H1 (cell line): ENCODE results near the gene MORC1. TPM values are rescaled to one million over a fixed set of nuclear protein-coding genes. Genes with fewer than 3 reads are reported as not detected.

Experiments
- CTCF ChIA-PET: fragments of 300-600 bp; sonication (Branson Sonifier 250); formaldehyde crosslinking; loops from one replicate; lab custom pipeline; 2021; ENCODE audit not compliant: partially characterized antibody; lab: Charles Lee
- POLR2A ChIA-PET: fragments of 300-600 bp; sonication (Branson Sonifier 250); formaldehyde crosslinking; loops from one replicate; lab custom pipeline; 2021; ENCODE audit warnings: inconsistent platforms; ENCODE audit not compliant: partially characterized antibody; lab: Charles Lee
- DNase-seq, 2 experiments: peaks; one replicate each; pipeline versions ENCODE4 v3.0.0 to v3.0.0-alpha.2; 2010 to 2022; ENCODE audit warnings: low spot score in 2 of 2, low read depth in 1 of 2, mixed read lengths in 1 of 2
- FAIRE-seq: peaks from 2 replicates; lab custom pipeline; 2011; peaks lifted over from hg19 to GRCh38; lab: Jason Lieb, UNC
- H2AFZ ChIP-seq: 2 replicates; pipeline ENCODE4 v1.8.1; 2012; ENCODE audit warnings: low read length, inconsistent platforms
- H2AK5ac ChIP-seq: 2 replicates; pipeline ENCODE4 v1.6.1; 2013; ENCODE audit warnings: low read depth, low read length
- H2BK120ac ChIP-seq: replicated peaks from 2 replicates; pipeline ENCODE3; 2013; ENCODE audit warnings: low read depth, low read length, inconsistent platforms
- H2BK12ac ChIP-seq: 2 replicates; pipeline ENCODE4 v1.6.1; 2013; ENCODE audit warnings: low read depth, low read length
- H2BK15ac ChIP-seq: 2 replicates; pipeline ENCODE4 v1.6.1; 2013; ENCODE audit warnings: low read length
- H2BK20ac ChIP-seq: 2 replicates; pipeline ENCODE4 v1.6.1; 2013; ENCODE audit warnings: low read length
- H2BK5ac ChIP-seq: 2 replicates; pipeline ENCODE4 v1.6.1; 2013; ENCODE audit warnings: low read depth, low read length
- H3K14ac ChIP-seq: 2 replicates; pipeline ENCODE4 v1.6.1; 2013; ENCODE audit warnings: inconsistent platforms; ENCODE audit not compliant: insufficient read length
- H3K18ac ChIP-seq: 2 replicates; pipeline ENCODE4 v1.6.1; 2013; ENCODE audit warnings: low read length; ENCODE audit errors: extremely low read depth
- H3K23ac ChIP-seq: 2 replicates; pipeline ENCODE4 v1.6.1; 2013; ENCODE audit warnings: inconsistent platforms; ENCODE audit not compliant: insufficient read length
- H3K23me2 ChIP-seq: 2 replicates; pipeline ENCODE4 v1.6.1; 2013; ENCODE audit warnings: low read depth, low read length
- H3K27ac ChIP-seq: 2 replicates; pipeline ENCODE4 v1.6.1; 2011; ENCODE audit warnings: low read depth, low read length, inconsistent platforms
- H3K27me3 ChIP-seq, 4 experiments: replicated peaks in 1 of 4; 1 replicate in 1 of 4; 2 replicates in 3 of 4; pipeline versions ENCODE4 v1.6.1 to v1.8.1; 2011 to 2013; ENCODE audit warnings: low read length in 3 of 4, mild to moderate bottlenecking in 3 of 4, inconsistent platforms in 2 of 4, mixed read lengths in 2 of 4, moderate library complexity in 1 of 4; ENCODE audit not compliant: control insufficient read depth in 3 of 4, insufficient read depth in 3 of 4; ENCODE audit errors: extremely low read depth in 1 of 4
- H3K36me3 ChIP-seq, 4 experiments: 2 replicates each; pipeline versions ENCODE4 v1.6.1 to v1.8.1; 2011 to 2013; ENCODE audit warnings: mild to moderate bottlenecking in 4 of 4, low read length in 3 of 4, moderate library complexity in 2 of 4, control low read depth in 1 of 4, inconsistent platforms in 1 of 4; ENCODE audit not compliant: insufficient read depth in 4 of 4, control insufficient read depth in 2 of 4
- H3K4ac ChIP-seq: replicated peaks from 2 replicates; pipeline ENCODE3; 2013; ENCODE audit warnings: low read length, low read depth, mixed read lengths, inconsistent platforms; ENCODE audit not compliant: insufficient read length
- H3K4me1 ChIP-seq, 4 experiments: replicated peaks in 1 of 4; 1 replicate in 1 of 4; 2 replicates in 3 of 4; pipeline versions ENCODE4 v1.6.1 to v1.8.1; 2011 to 2013; ENCODE audit warnings: low read length in 3 of 4, inconsistent platforms in 2 of 4, mixed read lengths in 1 of 4; ENCODE audit not compliant: insufficient read depth in 4 of 4, control insufficient read depth in 3 of 4
- H3K4me2 ChIP-seq, 2 experiments: 2 replicates each; pipeline versions ENCODE4 v1.6.1 to v1.8.1; 2011 to 2013; ENCODE audit warnings: low read depth in 2 of 2, low read length in 2 of 2, control low read depth in 1 of 2, inconsistent platforms in 1 of 2, mild to moderate bottlenecking in 1 of 2; ENCODE audit not compliant: insufficient read depth in 1 of 2
- H3K4me3 ChIP-seq, 4 experiments: fragments of 200-600, 300-600 bp in 1 of 4; sonication (generic), shearing (Covaris generic), sonication (Bioruptor Twin) in 1 of 4; 2 replicates each; pipeline versions ENCODE4 v1.5.1 to v1.8.1; 2011 to 2016; ENCODE audit warnings: low read length in 4 of 4, low read depth in 3 of 4, control low read depth in 2 of 4, inconsistent platforms in 2 of 4, mild to moderate bottlenecking in 2 of 4, mixed read lengths in 1 of 4, moderate library complexity in 1 of 4; ENCODE audit not compliant: insufficient read depth in 2 of 4; ENCODE audit errors: extremely low read depth in 1 of 4
- H3K56ac ChIP-seq: replicated peaks from 2 replicates; pipeline ENCODE3; 2013; ENCODE audit warnings: low read depth, mild to moderate bottlenecking, mixed read lengths, low read length, inconsistent platforms; ENCODE audit not compliant: insufficient read length
- H3K79me1 ChIP-seq: 2 replicates; pipeline ENCODE4 v1.6.1; 2013; ENCODE audit warnings: low read depth, low read length, control low read depth
- H3K79me2 ChIP-seq, 2 experiments: 2 replicates each; pipeline versions ENCODE4 v1.6.1 to v1.8.1; 2012 to 2013; ENCODE audit warnings: low read length in 2 of 2, mild to moderate bottlenecking in 2 of 2, inconsistent platforms in 1 of 2; ENCODE audit not compliant: insufficient read depth in 2 of 2, control insufficient read depth in 1 of 2
- H3K9ac ChIP-seq, 4 experiments: replicated peaks in 1 of 4; 1 replicate in 1 of 4; 2 replicates in 3 of 4; pipeline versions ENCODE4 v1.6.1 to v1.8.1; 2011 to 2013; ENCODE audit warnings: low read depth in 3 of 4, low read length in 3 of 4, control low read depth in 2 of 4, mild to moderate bottlenecking in 2 of 4, moderate library complexity in 2 of 4, inconsistent platforms in 1 of 4; ENCODE audit errors: extremely low read depth in 1 of 4
- H3K9me3 ChIP-seq, 2 experiments: 2 replicates each; pipeline versions ENCODE4 v1.6.1 to v1.8.1; 2012 to 2013; ENCODE audit warnings: mild to moderate bottlenecking in 2 of 2, moderate library complexity in 2 of 2, control low read depth in 1 of 2, inconsistent platforms in 1 of 2, low read depth in 1 of 2, low read length in 1 of 2, mixed read lengths in 1 of 2; ENCODE audit not compliant: insufficient read depth in 2 of 2
- H4K20me1 ChIP-seq, 2 experiments: replicated peaks in 1 of 2; 2 replicates each; pipeline versions ENCODE3 to v1.8.1; 2011 to 2013; ENCODE audit warnings: inconsistent platforms in 2 of 2, low read length in 2 of 2, mild to moderate bottlenecking in 1 of 2; ENCODE audit not compliant: insufficient read depth in 2 of 2, control insufficient read depth in 1 of 2
- H4K5ac ChIP-seq: 2 replicates; pipeline ENCODE4 v1.6.1; 2013; ENCODE audit warnings: low read length, low read depth, mixed read lengths, inconsistent platforms; ENCODE audit not compliant: insufficient read length
- H4K8ac ChIP-seq: 2 replicates; pipeline ENCODE4 v1.8.0; 2013; ENCODE audit warnings: mild to moderate bottlenecking, moderate library complexity, low read length, inconsistent platforms; ENCODE audit not compliant: insufficient read depth; ENCODE audit errors: extremely low read depth
- H4K91ac ChIP-seq: replicated peaks from 2 replicates; pipeline ENCODE3; 2013; ENCODE audit warnings: low read length, mixed read lengths, inconsistent platforms; ENCODE audit not compliant: insufficient read length
- BACH1 ChIP-seq: IDR thresholded peaks from 2 replicates; pipeline ENCODE4 v1.6.1; 2012; ENCODE audit warnings: low read length, improper control_type of control experiment
- WGBS, 2 experiments: shearing (Covaris generic) in 1 of 2; methylation state at CpG; one replicate each; pipeline versions ENCODE4 v1.1.6 to v1.1.7; 2013 to 2015; ENCODE audit warnings: low lambda C conversion rate in 2 of 2, mixed read lengths in 2 of 2, inconsistent platforms in 1 of 2, low coverage in 1 of 2, missing lambda C conversion rate in 1 of 2; ENCODE audit not compliant: insufficient replicate concordance in 2 of 2, insufficient coverage in 1 of 2, insufficient read length in 1 of 2; ENCODE audit errors: extremely low coverage in 1 of 2, missing lambda C conversion rate in 1 of 2; 5-methylcytosine and 5-hydroxymethylcytosine counted together
- polyA plus RNA-seq, 7 experiments: library from polyadenylated mRNA; depleted of rRNA in 3 of 7; stranded (reverse) in 5 of 7; unstranded in 2 of 7; fragments of >200 nt in 5 of 7; fragments of 200-250 nt in 2 of 7; gene quantifications; 1 replicate in 5 of 7; 2 replicates in 1 of 7; 4 replicates in 1 of 7; pipeline versions ENCODE4 v1.2.1 to v1.2.3, GENCODE V29; 2011 to 2013; ENCODE audit warnings: missing spikeins in 2 of 7, mixed read lengths in 2 of 7
- total RNA-seq: library from RNA; stranded (reverse); fragmentation: NEBNext Ultra II Directional; extraction: Animal tissue kit (Norgen Biotek cat#: 25700); gene quantifications from 2 replicates; pipeline ENCODE4 v1.2.1, GENCODE V29; 2021

The MORC1 gene
- total and polyA plus RNA-seq, 2 of the 8 experiments (the other 6 are each of a cell fraction or from before 2014, with no cell fraction given), result not detected

- H2BK15ac ChIP-seq, result no peak overlapping the region
- no peaks in the 10 kb centered on the region for H4K20me1 ChIP-seq
- H2BK120ac ChIP-seq, result no peak overlapping the region
- H2BK12ac ChIP-seq, result no peak overlapping the region
- no peak overlapping the region for H2AK5ac ChIP-seq
- no peaks in the 10 kb centered on the region for H3K4me1 ChIP-seq
- no peak overlapping the region for H3K4me2 ChIP-seq
- no peak overlapping the region for H3K27ac ChIP-seq
- DNase-seq (no peak), FAIRE-seq (no peak)
- CTCF ChIA-PET, result interaction anchor here (0.6 to 1.8 kb wide), 4 partner anchors 25 to 73 kb away, joined by 3 to 5 read pairs (median 4); no protein-coding TSS in a partner anchor
- H2AFZ ChIP-seq, result no peak overlapping the region
- no peaks in the 10 kb centered on the region for H3K23me2 ChIP-seq
- H3K79me2 ChIP-seq, result no peaks in the 10 kb centered on the region
- POLR2A ChIA-PET, result no interaction called here
- H4K8ac ChIP-seq, result no peak overlapping the region
- H4K91ac ChIP-seq, result no peak overlapping the region
- H3K79me1 ChIP-seq, result no peaks in the 10 kb centered on the region
- no peaks in the 10 kb centered on the region for H3K36me3 ChIP-seq
- no peak overlapping the region for H2BK20ac ChIP-seq
- H3K14ac ChIP-seq, result no peak overlapping the region
- H4K5ac ChIP-seq, result no peak overlapping the region
- 93% methylated on average over 3 of the region's 3 CpGs; no CpG with 5 or more reads in 1 of the 2 experiments for WGBS, 2 experiments
- no peak overlapping the region for H3K9ac ChIP-seq
- H3K9me3 ChIP-seq, result no peaks in the 10 kb centered on the region
- H3K4me3 ChIP-seq, result no peak overlapping the region
- H3K56ac ChIP-seq, result no peak overlapping the region
- H3K27me3 ChIP-seq, result no peaks in the 10 kb centered on the region
- no peak overlapping the region for H3K23ac ChIP-seq
- no peak overlapping the region for H3K18ac ChIP-seq
- TF ChIP-seq BACH1, result no peak
- no peak overlapping the region for H3K4ac ChIP-seq
- no peak overlapping the region for H2BK5ac ChIP-seq
Observed at GRCh38 chr3:109057056-109057455, 60.9 kb downstream of the MORC1 start.
